Measurements from ENCODE around the gene TMEM132D. TPM values are rescaled to one million over a fixed set of nuclear protein-coding genes. Genes with fewer than 3 reads are reported as not detected.

The TMEM132D gene
- total RNA-seq, 2 donors from 2014 or later, result not detected

DNA sequence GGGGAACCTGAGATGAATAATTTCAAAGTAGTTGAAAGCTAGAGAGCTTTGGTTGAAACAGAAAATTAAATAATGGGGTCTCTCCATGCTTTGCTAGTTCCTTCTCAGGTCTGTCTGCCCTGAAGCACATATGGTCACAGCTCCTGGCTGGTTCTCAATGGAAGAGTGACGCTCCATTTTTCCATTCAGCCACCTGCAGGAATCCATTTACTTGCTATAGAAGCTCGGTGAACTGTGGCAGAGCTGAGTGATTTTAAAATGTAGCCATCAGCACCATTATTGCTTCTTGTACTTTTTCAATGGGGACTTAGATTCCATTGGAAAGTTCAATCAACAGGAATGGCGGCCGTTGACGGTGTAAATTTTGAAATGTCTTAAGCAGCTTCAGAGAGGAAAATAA lies 525.3 kb downstream of the TMEM132D start:
- peaks cover 0 to 5% of the 10 kb centered on the region in 2 donors for H3K36me3 Mint-ChIP-seq
- DNase-seq (ENCODE audit: low spot score in 2 of 2), result no peak
- no peak overlapping the region for H3K27ac Mint-ChIP-seq
- no peak for ATAC-seq
- H3K9me3 Mint-ChIP-seq, result peaks cover 9 to 21% of the 10 kb centered on the region in 2 donors

DNA sequence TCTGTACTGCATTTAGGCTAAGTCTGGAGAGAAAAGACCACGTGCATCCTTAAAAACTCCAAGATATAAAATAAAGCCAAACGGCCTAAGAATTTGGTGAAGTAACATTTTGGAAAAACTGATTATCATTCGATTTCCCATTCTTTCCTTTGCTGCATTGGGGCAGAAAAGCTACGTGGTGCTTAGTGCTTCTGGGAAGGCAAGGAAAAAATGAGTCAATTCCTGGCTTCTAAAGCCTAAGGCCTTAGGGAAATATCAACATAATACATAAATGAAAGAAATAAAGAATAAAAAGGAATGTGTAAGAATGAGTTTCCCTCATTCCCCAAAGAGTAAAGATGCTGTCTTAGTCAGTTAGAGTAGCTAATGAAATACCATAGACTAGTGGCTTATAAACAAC lies 530.1 kb downstream of the TMEM132D start:
- ATAC-seq, result no peak

DNA sequence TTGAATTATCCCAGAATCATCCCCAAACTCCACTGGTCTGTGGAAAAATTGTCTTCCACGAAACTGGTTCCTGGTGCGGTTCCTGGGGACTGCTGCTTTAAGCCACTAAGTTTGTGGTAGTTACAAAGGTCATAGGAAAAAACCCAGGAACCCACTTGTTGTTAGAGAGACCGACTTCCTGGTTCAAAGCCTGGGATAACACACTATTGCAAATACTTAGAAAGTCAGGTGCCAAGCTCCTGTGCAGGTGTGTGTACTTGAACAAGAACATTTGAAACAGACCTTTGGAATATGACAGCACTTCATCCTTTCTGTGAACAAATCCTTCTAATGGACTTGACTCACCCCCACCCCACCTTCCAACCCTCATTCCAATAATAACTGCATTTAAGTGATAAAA lies 530.9 kb downstream of the TMEM132D start:
- H3K9me3 Mint-ChIP-seq, result peaks cover 16 to 25% of the 10 kb centered on the region in 2 donors
- no peak for ATAC-seq
- no peak for DNase-seq (ENCODE audit: low spot score in 2 of 2)
- H3K36me3 Mint-ChIP-seq, result no peaks in the 10 kb centered on the region
- no peak overlapping the region for H3K27ac Mint-ChIP-seq

More for the DNA sequence above, 530.1 kb downstream of the TMEM132D start:
- no peak for DNase-seq (ENCODE audit: low spot score in 2 of 2)
- peaks cover 9 to 22% of the 10 kb centered on the region in 2 donors for H3K9me3 Mint-ChIP-seq
- H3K27ac Mint-ChIP-seq, result no peak overlapping the region
- H3K36me3 Mint-ChIP-seq, result no peaks in the 10 kb centered on the region

DNA sequence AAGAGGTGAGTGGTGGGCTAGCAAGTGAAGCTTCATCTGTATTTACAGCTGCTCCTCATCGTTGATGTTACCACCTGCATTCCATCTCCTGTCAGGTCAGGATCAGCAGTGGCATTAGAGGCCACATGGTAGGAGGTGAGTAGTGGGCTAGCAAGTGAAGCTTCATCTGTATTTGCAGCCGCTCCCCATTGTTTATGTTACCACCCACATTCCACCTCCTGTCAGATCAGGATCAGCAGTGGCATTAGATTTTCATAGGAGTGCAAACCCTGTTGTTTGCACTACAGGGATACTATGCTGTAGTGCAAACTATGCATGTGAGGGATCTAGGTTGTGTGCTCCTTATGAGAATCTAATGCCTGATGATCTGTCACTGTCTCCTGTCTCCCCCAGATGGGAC lies 531.5 kb downstream of the TMEM132D start:
- peaks cover 16 to 25% of the 10 kb centered on the region in 2 donors for H3K9me3 Mint-ChIP-seq

DNA sequence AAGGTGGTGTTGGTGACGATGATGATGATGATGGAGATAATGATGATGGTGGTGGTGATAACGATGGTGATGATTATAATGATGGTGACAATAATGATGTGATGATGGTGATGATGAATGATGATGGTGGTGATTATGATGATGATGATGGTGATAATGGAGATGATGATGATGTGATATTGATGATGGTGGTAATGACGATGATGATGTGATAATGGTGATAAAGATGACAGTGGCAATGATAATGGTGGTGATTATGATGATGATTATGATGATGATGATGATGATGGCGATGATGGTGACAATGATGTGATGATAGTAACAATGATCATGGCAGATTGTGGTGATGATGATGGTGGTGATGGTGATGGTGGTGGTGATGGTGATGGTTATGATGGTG lies 532.6 kb downstream of the TMEM132D start:
- peaks cover 19 to 23% of the 10 kb centered on the region in 2 donors for H3K9me3 Mint-ChIP-seq
- no peak overlapping the region for H3K27ac Mint-ChIP-seq
- H3K36me3 Mint-ChIP-seq, result peaks cover 0 to 3% of the 10 kb centered on the region in 2 donors
- ATAC-seq (no peak), DNase-seq (ENCODE audit: low spot score in 2 of 2) (no peak)

More for the DNA sequence above, 531.5 kb downstream of the TMEM132D start:
- ATAC-seq (no peak), DNase-seq (ENCODE audit: low spot score in 2 of 2) (no peak)
- no peaks in the 10 kb centered on the region for H3K36me3 Mint-ChIP-seq
- H3K27ac Mint-ChIP-seq, result no peak overlapping the region

DNA sequence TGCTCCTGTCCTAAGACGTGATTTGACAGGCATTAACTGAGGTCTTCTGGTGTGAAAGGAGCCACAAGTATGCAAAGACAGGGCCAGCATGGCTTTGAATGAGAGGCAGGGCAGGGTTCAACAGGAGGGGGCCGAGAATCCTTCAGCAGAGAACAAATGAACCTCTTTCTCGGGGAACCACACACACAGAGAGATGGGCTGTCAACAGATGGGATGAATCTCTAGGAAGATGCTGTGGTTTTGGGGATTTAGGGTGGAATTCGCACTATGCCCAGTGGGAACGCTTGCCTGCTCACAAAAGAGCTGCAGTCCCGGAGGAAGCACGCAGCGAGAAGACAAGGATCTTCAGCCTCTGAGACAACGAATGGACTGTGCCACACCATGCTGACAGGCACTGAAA lies 537.2 kb downstream of the TMEM132D start:
- Mint-ChIP-seq H3K9me3 (peaks cover 28 to 31% of the 10 kb centered on the region in 2 donors), H3K36me3 (peaks cover 0 to 5% of the 10 kb centered on the region in 2 donors), H3K27ac (no peak overlapping the region)
- DNase-seq (ENCODE audit: low spot score in 2 of 2) (no peak), ATAC-seq (no peak)

DNA sequence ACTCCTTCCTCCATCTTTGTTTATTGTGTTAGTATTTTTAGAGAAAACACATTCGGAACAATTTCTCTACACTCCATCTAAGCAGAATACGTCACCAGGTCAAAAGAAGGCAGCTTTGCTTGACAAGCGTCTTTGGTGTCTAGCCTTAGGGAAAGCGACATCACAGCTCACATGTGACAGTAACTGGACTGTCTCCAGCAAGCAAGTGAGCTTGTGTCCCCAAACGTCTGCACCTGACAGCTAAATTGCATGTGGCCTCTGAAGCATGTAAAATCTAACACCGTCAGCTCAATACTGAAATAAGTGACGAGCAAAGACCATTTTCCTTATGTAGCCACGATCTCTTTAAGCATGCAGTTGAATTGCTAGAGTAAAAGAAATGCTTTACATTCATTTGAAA lies 540.8 kb downstream of the TMEM132D start:
- Mint-ChIP-seq H3K9me3 (peaks cover 18 to 31% of the 10 kb centered on the region in 2 donors), H3K36me3 (peaks cover 0 to 5% of the 10 kb centered on the region in 2 donors), H3K27ac (no peak overlapping the region)
- DNase-seq (ENCODE audit: low spot score in 2 of 2) (no peak), ATAC-seq (no peak)

DNA sequence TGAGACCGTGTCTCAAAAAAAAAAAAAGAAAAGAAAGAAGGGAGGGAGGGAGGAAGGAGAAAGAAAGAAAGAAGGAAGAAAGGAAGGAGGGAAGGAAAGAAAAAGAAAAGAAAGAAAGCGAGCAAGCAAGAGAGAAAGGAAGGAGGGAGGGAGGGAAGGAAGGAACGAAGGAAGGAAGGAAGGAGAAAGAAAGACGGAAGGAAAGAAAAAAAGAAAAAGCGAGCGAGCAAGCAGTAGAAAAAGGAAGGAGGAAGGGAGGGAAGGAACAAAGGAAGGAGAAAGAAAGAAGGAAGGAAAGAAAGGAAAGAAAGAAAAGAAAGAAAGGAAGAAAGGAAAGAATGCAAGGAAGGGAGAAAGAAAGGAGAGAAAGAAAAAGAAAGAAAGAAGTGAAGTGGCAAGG lies 546.6 kb downstream of the TMEM132D start:
- ATAC-seq (no peak), DNase-seq (ENCODE audit: low spot score in 2 of 2) (no peak)
- peaks cover 0 to 8% of the 10 kb centered on the region in 2 donors for H3K9me3 Mint-ChIP-seq
- no peaks in the 10 kb centered on the region for H3K36me3 Mint-ChIP-seq
- no peak overlapping the region for H3K27ac Mint-ChIP-seq

DNA sequence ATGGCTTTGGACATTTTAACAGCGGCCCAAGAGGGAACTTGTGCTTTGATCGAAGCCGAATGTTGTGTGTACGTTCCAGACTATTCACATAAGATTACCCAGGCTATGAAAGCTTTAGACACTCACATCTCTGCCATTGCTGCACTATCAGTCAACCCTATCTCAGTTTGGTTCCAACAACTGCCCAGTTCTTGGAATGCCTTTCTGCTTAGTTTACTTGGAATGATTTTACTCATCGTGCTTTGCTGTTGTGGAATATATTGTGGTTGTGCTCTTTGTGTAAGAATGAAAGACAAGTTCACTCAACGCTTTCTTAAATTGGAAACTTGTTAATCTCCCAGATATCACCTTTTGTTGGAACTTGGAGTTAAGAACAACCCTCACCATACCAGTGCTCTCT lies 552.3 kb downstream of the TMEM132D start:
- Mint-ChIP-seq H3K27ac (no peak overlapping the region), H3K36me3 (no peaks in the 10 kb centered on the region), H3K9me3 (peaks cover 9 to 11% of the 10 kb centered on the region in 2 donors)
- DNase-seq (ENCODE audit: low spot score in 2 of 2) (no peak), ATAC-seq (no peak)

DNA sequence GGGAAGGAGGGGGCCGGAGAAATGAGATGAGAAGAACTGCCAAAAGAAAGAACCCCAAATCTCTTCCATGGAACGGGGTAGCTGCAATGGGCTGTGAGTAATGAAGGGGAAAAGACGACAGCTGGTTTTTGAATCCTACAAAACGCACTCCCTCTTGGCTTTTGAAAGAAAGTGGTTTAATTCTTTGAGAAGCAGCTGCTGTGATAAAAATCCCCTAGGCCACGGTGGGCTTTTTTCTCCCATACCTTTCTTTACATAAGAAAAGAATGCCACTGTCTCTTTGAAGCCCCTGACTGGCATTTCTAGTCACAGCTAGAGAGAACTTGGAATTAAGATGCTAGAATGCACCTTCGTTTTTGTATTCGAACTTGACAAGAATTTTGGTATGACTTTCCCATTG lies 564.5 kb downstream of the TMEM132D start:
- peaks cover 0 to 11% of the 10 kb centered on the region in 2 donors for H3K36me3 Mint-ChIP-seq
- DNase-seq (ENCODE audit: low spot score in 2 of 2) (no peak), ATAC-seq (no peak)
- H3K9me3 Mint-ChIP-seq, result peaks cover 8 to 16% of the 10 kb centered on the region in 2 donors
- no peak overlapping the region for H3K27ac Mint-ChIP-seq

DNA sequence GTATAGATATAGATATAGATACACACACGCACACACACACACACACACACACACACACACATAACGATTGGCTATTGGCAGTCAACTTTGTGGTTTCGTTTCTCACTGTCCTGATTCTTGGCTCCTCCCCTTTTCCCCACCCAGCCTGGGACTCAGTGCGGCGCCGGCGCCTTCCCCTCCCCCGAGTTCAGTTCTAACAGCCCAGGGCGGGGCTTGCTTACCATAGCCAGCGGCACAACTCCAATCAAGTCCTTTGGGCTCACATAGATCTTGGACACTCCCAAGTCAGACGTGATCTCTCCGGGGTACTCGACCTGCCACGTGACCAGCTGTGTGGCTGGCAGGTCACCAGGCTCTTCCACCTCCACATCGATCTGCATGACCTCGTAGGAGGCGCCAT lies 566.4 kb downstream of the TMEM132D start:
- H3K9me3 Mint-ChIP-seq, result peaks cover 8 to 15% of the 10 kb centered on the region in 2 donors
- DNase-seq (ENCODE audit: low spot score in 2 of 2) (no peak), ATAC-seq (no peak)
- H3K36me3 Mint-ChIP-seq, result peaks cover 0 to 11% of the 10 kb centered on the region in 2 donors
- H3K27ac Mint-ChIP-seq, result no peak overlapping the region

DNA sequence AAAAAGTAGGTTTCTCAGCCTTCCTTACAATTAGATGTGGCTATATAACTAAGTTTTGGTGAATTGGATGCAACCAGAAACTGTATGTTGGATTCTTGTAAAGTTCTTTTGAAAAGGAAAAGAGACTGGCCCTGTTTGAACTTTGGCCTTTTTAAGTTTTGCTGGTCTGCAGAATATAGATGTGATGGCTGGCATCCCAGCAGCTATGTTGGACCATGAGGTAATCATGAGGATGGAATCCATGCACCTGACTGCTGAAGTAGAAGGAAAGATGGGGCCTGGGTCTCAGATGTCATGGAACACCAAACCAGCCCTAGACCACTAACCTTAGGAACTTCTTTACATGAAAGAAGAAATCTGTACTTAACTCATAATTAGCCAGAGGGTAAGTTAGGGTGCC lies 568.1 kb downstream of the TMEM132D start:
- H3K27ac Mint-ChIP-seq, result no peak overlapping the region
- peaks cover 0 to 11% of the 10 kb centered on the region in 2 donors for H3K36me3 Mint-ChIP-seq

DNA sequence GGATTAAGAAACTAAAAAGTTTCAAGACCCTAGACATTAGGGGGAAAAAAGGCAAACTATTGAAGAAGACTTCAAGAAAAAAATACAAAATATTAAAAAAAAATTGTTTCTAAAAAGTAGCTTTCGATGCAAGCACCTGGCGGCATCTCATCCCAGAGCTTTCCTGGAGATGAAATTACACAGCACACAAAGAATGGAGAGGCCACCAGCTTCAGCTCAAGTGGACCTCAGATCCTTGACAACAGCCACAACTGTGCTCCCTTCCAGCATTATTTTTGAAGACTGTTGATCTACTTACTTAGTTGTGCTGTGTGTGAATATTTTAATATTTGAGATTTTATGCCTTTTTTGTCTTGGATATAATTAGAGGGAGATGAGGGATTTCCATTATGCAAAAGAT lies 571.5 kb downstream of the TMEM132D start:
- Mint-ChIP-seq H3K27ac (no peak overlapping the region), H3K36me3 (peaks cover 0 to 11% of the 10 kb centered on the region in 2 donors), H3K9me3 (peaks cover 5 to 17% of the 10 kb centered on the region in 2 donors)
- DNase-seq (ENCODE audit: low spot score in 2 of 2) (no peak), ATAC-seq (no peak)

More for the DNA sequence above, 568.1 kb downstream of the TMEM132D start:
- peaks cover 8 to 15% of the 10 kb centered on the region in 2 donors for H3K9me3 Mint-ChIP-seq
- ATAC-seq (no peak), DNase-seq (ENCODE audit: low spot score in 2 of 2) (no peak)

DNA sequence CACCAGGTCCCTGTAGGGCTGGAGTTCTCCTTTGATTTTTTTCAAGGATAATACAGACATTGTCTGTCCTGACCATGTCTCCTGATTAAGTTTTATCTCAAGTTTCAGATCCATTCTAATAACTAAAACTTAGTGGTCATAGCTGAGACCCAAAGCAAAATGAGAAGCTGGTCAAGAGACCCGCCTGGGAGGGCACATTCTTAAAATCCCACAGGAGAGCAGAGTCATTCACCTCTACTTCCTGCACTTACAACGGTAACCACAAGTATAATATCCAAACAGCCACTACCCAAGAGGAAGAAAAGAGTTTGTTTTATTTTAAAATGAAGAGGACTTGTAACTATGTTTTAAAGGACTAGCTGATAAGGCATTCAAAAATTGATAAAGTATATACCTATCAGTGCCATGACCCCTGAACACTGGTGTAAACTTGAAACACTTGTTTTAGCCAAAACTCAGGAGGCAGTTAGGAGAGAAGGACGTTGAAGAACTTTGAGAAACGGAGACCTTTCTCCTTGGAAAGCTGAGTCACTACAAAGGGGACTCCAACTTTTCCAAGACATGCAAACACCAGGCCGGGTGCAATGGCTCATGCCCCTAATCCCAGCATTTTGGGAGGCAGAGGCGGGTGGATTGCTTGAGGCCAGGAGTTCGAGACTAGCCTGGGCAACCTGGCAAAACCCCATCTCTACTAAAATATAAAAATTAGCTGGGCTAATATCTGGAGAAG lies 572.3 kb downstream of the TMEM132D start:
- no peak overlapping the region for H3K27ac Mint-ChIP-seq
- ATAC-seq (no peak), DNase-seq (ENCODE audit: low spot score in 2 of 2) (no peak)
- peaks cover 0 to 7% of the 10 kb centered on the region in 2 donors for H3K36me3 Mint-ChIP-seq
- H3K9me3 Mint-ChIP-seq, result peaks cover 5 to 14% of the 10 kb centered on the region in 2 donors

DNA sequence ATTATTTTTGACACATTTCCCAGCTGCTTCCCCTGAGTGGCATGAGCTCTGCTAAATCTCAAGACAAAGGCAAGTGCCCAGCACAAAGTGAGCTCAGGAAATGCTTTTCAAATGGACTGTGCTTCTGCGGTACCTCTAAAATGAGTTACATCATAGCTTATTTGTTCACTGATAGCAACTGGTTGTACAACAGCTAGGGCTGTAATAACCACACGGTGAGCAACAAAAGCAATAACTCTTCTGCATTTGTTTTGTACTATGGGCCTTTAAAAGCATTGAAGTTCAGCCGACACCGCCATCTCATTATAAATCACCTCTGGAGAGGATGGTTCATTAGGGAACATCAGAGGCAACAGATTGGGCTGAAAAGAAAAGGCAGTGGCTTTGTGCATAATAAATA lies 575.6 kb downstream of the TMEM132D start:
- DNase-seq (ENCODE audit: low spot score in 2 of 2) (no peak), ATAC-seq (no peak)
- H3K9me3 Mint-ChIP-seq, result peaks cover 5 to 13% of the 10 kb centered on the region in 2 donors
- H3K27ac Mint-ChIP-seq, result no peak overlapping the region
- H3K36me3 Mint-ChIP-seq, result no peaks in the 10 kb centered on the region

DNA sequence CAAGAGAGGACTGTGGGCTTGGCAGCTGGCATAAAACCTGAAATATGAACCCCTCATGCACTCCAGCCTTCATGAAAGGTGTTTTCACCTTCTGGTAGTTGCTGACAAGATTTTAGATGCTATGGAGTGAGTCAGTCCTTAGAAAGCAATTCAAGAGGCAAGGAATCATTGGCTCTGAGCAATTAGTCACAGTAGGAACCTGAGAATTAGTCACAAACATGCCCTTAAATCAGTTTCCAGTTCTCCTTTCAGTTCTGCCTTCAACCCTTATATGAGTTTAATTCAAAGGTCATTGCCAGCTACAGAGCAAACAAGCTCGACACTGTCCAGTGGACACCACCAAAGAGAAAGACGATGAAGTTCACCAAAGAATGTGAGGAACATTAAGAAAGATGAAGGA lies 578.3 kb downstream of the TMEM132D start:
- peaks cover 0 to 9% of the 10 kb centered on the region in 2 donors for H3K9me3 Mint-ChIP-seq
- ATAC-seq (no peak), DNase-seq (ENCODE audit: low spot score in 2 of 2) (no peak)
- H3K36me3 Mint-ChIP-seq, result no peaks in the 10 kb centered on the region
- H3K27ac Mint-ChIP-seq, result no peak overlapping the region

DNA sequence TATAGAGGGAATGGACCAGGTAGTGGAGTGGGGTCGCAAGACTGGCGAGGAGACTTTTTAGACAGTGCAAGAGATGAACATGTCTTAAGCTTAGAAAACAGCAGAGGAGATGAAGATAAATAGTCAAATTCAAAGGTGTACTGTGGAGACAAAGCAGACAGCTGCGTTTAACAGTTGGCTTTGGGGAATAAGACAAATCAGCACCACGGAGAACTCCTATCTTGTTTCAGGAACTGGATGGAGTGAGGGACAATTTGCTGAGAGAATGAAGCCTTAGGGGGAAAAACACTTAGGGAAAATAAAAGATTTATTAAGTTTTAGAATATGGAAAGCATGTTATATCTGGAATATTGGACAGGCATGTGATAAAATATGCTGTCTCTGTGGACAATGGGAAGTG lies 591.8 kb downstream of the TMEM132D start:
- no peak for DNase-seq (ENCODE audit: low spot score in 2 of 2)
- ATAC-seq, result no peak
- Mint-ChIP-seq H3K27ac (no peak overlapping the region), H3K9me3 (peaks cover 11 to 29% of the 10 kb centered on the region in 2 donors), H3K36me3 (peaks cover 0 to 6% of the 10 kb centered on the region in 2 donors)

DNA sequence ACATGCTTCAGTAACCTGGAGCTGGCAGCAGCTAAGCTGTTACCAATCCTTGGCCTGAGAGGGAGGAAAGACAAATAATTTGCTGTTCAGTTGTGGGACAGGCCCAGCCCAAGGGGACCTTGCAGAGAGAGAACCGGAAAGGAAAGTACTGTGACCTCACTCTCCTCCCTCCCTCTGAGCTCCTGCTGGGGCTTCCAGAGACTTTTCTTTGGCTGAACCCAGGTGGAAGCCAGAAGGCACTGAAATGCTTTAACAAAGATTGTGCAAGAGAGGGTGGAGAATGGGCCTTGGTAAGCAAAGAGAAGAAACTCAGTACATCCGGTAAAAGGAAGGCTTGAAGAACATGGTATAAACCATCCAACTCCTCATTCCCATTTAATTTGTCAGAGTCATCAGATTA lies 593.5 kb downstream of the TMEM132D start:
- H3K27ac Mint-ChIP-seq, result no peak overlapping the region

More for the DNA sequence above, 593.5 kb downstream of the TMEM132D start:
- ATAC-seq (no peak), DNase-seq (ENCODE audit: low spot score in 2 of 2) (no peak)
- peaks cover 4 to 14% of the 10 kb centered on the region in 2 donors for H3K9me3 Mint-ChIP-seq
- no peaks in the 10 kb centered on the region for H3K36me3 Mint-ChIP-seq

Data from activated naive CD4-positive, alpha-beta T cell treated with anti-CD3 and anti-CD28 coated beads, Interleukin-2, amount 50 U/mL, for 72 hours (primary cell).